Adipocyte (in vitro differentiated cells): Measurements from ENCODE around the gene MRTFA.

Experiments used
- DNase-seq: peaks from one replicate; pipeline ENCODE4 v3.0.0-alpha.2; 2015; ENCODE audit warnings: low read depth
- H3K27me3 ChIP-seq: replicated peaks from 2 replicates; pipeline ENCODE4 v1.7.0; 2013; ENCODE audit warnings: mild to moderate bottlenecking, low read length, moderate library complexity; ENCODE audit not compliant: control insufficient read depth, insufficient read depth
- H3K36me3 ChIP-seq: 2 replicates; pipeline ENCODE4 v1.7.0; 2013; ENCODE audit warnings: low read length, mild to moderate bottlenecking, moderate library complexity; ENCODE audit not compliant: control insufficient read depth, insufficient read depth, severe bottlenecking
- H3K4me1 ChIP-seq: 2 replicates; pipeline ENCODE4 v1.7.0; 2013; ENCODE audit warnings: mild to moderate bottlenecking, low read length, moderate library complexity; ENCODE audit not compliant: control insufficient read depth, insufficient read depth
- H3K4me3 ChIP-seq: 2 replicates; pipeline ENCODE4 v1.7.0; 2013; ENCODE audit warnings: mild to moderate bottlenecking, low read length, moderate library complexity
- H3K9ac ChIP-seq: 2 replicates; pipeline ENCODE4 v1.7.0; 2013; ENCODE audit warnings: mild to moderate bottlenecking, low read length, moderate library complexity
- H3K9me3 ChIP-seq: 2 replicates; pipeline ENCODE4 v1.7.0; 2013; ENCODE audit warnings: mild to moderate bottlenecking, low read length, moderate library complexity; ENCODE audit not compliant: control insufficient read depth

MRTFA gene

GRCh38 chr22:40482886-40483285 lies 153.6 kb downstream of the MRTFA start:
- Histone ChIP-seq H3K27me3 (no peaks in the 10 kb centered on the region), H3K4me3 (no peak overlapping the region), H3K4me1 (peaks cover 48% of the 10 kb centered on the region), H3K9me3 (no peaks in the 10 kb centered on the region), H3K36me3 (no peaks in the 10 kb centered on the region), H3K9ac (no peak overlapping the region)
- no peak for DNase-seq

GRCh38 chr22:40482391-40482790 lies 154.1 kb downstream of the MRTFA start:
- Histone ChIP-seq H3K27me3 (no peaks in the 10 kb centered on the region), H3K9ac (no peak overlapping the region), H3K36me3 (no peaks in the 10 kb centered on the region), H3K9me3 (no peaks in the 10 kb centered on the region), H3K4me1 (peaks cover 52% of the 10 kb centered on the region), H3K4me3 (no peak overlapping the region)
- no peak for DNase-seq

DNA sequence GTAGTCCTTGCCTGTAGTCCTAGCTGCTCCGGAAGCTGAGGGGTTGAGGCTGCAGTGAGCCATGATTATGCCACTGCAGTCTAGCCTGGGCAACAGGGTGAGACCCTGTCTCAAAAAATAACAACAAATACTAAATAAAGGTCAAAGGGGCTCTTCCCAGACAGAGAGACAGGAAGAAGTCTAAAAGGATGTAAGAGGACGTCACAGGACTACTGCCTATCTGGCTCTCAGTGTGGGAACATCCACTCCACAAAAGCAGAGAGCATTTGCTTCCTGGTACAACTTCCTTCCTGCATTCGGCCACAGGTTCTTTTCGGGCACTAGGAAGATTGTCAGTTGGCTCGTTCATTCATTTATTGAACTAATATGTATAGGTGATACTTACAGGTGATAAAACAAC lies 155.5 kb downstream of the MRTFA start:
- H3K4me1 ChIP-seq: peaks cover 47% of the 10 kb centered on the region
- H3K4me3 ChIP-seq: no peak overlapping the region
- no peaks in the 10 kb centered on the region for H3K27me3 ChIP-seq
- H3K36me3 ChIP-seq: no peaks in the 10 kb centered on the region
- H3K9ac ChIP-seq: no peak overlapping the region
- DNase-seq: no peak
- H3K9me3 ChIP-seq: no peaks in the 10 kb centered on the region

GRCh38 chr22:40479887-40480538 lies 156.5 kb downstream of the MRTFA start:
- Histone ChIP-seq H3K4me1 (peaks cover 37% of the 10 kb centered on the region), H3K9ac (no peak overlapping the region), H3K9me3 (no peaks in the 10 kb centered on the region), H3K27me3 (no peaks in the 10 kb centered on the region), H3K4me3 (no peak overlapping the region), H3K36me3 (no peaks in the 10 kb centered on the region)
- peak; percentile 41 for DNase-seq

DNA sequence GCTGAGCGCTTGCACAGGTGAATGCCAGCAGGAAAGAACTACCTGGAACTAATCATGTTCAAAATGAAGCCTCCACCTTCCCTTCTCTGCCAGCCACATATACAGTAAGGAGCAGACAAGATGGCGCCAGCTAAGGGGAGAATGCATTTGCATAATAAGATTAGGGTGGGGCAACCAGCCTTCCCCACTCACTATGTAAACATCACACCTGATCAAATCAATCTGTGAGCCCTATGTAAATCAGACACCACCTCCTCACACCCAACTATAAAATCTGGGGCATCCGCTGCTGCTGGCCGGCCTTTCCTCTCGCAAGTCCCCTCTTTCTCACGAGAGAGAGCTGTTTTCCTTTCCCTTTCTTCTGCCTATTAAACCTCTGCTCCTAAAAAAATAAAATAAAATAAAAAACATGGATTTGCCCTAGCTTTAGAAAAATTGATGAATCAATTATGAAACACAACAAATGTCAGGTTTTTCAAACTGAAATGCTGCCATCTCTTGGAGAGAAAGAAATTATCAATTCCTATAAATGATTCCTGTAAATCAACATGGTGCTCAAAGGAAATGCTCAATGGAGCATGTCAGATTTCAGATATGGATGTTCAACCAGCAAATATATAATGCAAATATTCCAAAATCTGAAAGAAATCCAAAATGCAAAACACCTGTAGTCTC lies 157.3 kb downstream of the MRTFA start:
- no peak for DNase-seq
- H3K4me1 ChIP-seq: peaks cover 36% of the 10 kb centered on the region
- H3K9me3 ChIP-seq: no peaks in the 10 kb centered on the region
- H3K4me3 ChIP-seq: no peak overlapping the region
- H3K27me3 ChIP-seq: no peaks in the 10 kb centered on the region
- H3K9ac ChIP-seq: no peak overlapping the region
- H3K36me3 ChIP-seq: no peaks in the 10 kb centered on the region

DNA sequence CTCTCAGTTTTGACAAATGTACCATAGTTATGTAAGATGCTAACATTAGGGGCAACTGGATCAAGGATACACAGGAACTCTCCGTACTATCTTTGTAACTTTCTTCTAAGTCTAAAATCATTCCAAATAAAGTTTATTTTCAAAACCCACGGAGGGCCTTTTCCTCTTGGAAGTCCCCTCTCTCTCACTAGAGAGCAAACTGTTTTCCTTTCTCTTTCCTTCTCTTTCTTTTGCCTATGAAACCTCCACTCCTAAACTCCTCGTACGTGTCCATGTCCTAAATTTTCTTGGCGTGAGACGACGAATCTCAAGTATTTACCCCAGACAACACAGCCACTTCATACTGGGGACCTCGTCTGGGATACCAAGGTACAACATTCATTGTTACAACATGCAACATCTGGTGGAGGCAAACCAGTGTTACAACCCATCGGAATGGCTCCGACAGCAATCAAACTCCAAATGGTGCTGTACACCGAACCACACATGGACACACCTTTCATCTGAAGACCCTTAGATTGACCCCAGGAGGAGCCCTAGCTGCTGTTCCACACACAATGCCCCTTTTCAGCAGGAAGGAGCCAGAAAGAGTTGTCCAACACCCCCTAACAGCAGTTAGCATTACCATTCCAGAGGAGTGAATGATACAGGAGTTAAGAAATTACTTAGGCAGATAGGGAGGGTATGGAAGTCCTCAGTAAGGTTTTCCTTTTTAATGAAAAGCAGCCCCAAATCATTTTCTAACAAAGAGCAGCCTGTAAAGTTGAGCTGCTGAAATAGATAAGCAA lies 158.0 kb downstream of the MRTFA start:
- Histone ChIP-seq H3K36me3 (no peaks in the 10 kb centered on the region), H3K4me3 (no peak overlapping the region), H3K27me3 (no peaks in the 10 kb centered on the region), H3K9me3 (no peaks in the 10 kb centered on the region), H3K4me1 (peaks cover 36% of the 10 kb centered on the region), H3K9ac (no peak overlapping the region)
- no peak for DNase-seq

DNA sequence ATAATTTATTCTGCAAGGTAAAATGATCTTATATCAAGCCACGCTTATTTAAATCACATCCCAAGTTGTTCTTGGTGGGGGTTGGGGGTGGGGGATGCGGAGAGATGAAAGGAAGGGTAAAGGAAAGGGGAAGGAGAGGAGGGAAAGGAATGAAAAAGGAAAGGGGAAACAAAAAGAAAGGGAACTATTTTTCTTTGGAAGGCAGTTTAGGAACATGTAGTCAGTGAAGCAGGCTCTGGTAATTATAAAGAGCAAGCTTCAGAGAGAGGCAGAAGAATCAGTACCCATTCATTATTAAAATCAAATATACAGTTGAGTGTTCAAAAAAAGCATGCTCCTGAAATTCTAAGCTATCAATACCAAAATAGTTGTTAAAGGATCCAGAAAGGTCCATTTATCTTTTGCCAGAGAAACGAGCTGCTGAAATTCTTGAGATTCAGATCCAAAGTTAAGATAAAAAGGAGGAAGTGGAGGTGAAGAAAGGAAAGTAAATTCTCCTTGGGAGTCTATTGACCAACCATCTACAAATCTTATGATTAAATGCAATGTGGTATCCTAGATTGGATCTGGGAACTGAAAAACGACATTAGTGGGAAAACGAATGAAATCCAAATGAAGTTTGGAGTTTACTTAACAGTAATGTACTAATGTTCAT lies 158.7 kb downstream of the MRTFA start:
- Histone ChIP-seq H3K4me1 (peaks cover 36% of the 10 kb centered on the region), H3K27me3 (no peaks in the 10 kb centered on the region), H3K9me3 (no peaks in the 10 kb centered on the region), H3K36me3 (no peaks in the 10 kb centered on the region), H3K9ac (no peak overlapping the region), H3K4me3 (no peak overlapping the region)
- DNase-seq: no peak

- no peak overlapping the region for H3K9ac ChIP-seq
- peaks cover 36% of the 10 kb centered on the region for H3K4me1 ChIP-seq
- H3K4me3 ChIP-seq: no peak overlapping the region
- H3K36me3 ChIP-seq: no peaks in the 10 kb centered on the region
- H3K9me3 ChIP-seq: no peaks in the 10 kb centered on the region
- DNase-seq: no peak
- H3K27me3 ChIP-seq: no peaks in the 10 kb centered on the region
These were observed 160.2 kb downstream of the MRTFA start for GRCh38 chr22:40476341-40476740.

GRCh38 chr22:40473703-40474102 lies 162.8 kb downstream of the MRTFA start:
- H3K4me3 ChIP-seq: no peak overlapping the region
- DNase-seq: no peak

GRCh38 chr22:40472579-40472978 lies 163.9 kb downstream of the MRTFA start:
- no peak for DNase-seq
- Histone ChIP-seq H3K4me3 (no peak overlapping the region), H3K4me1 (peaks cover 10% of the 10 kb centered on the region), H3K9me3 (no peaks in the 10 kb centered on the region), H3K36me3 (no peaks in the 10 kb centered on the region), H3K27me3 (no peaks in the 10 kb centered on the region), H3K9ac (no peak overlapping the region)

More at GRCh38 chr22:40473703-40474102, 162.8 kb downstream of the MRTFA start:
- Histone ChIP-seq H3K9me3 (no peaks in the 10 kb centered on the region), H3K4me1 (peaks cover 20% of the 10 kb centered on the region), H3K9ac (no peak overlapping the region), H3K27me3 (no peaks in the 10 kb centered on the region), H3K36me3 (no peaks in the 10 kb centered on the region)

DNA sequence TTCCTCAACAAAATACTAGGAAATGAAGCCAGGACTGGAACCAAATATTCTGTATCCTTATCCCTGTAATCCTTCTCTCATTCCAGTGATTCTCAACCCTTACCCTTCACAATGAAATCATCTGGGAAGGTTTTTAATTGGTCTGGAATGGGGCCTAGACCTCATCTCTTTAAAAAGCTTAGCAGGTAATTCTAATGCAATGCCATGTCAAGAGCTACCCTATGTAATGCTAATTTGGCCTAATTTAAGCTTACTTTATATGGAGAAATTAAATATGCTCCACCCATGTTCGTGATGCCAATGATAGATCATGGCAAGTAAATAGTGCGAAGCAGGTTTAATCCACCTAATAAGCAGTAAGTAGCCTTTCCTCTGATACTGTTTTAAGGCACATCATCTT lies 164.5 kb downstream of the MRTFA start:
- no peaks in the 10 kb centered on the region for H3K9me3 ChIP-seq
- no peaks in the 10 kb centered on the region for H3K36me3 ChIP-seq
- DNase-seq: no peak
- no peak overlapping the region for H3K9ac ChIP-seq
- no peaks in the 10 kb centered on the region for H3K27me3 ChIP-seq
- H3K4me1 ChIP-seq: peaks cover 7% of the 10 kb centered on the region
- H3K4me3 ChIP-seq: no peak overlapping the region
